ENCODE results near the gene NRF1.
A peak's percentile ranks its signal among the peaks of the same experiment; 100 is the strongest.
"Not testable (repeated sequence)": the region's sequence is repeated elsewhere in the genome, so short reads cannot be mapped to it uniquely, and the experiment has no call there.

Gene NRF1

GRCh38 chr7:129607471-129608120, 3.9 kb upstream of the NRF1 start:
- no peak for DNase-seq

GRCh38 chr7:129609666-129610065, 1.9 kb upstream of the NRF1 start:
- DNase-seq: no peak

GRCh38 chr7:129610709-129611245, 743 bp upstream of the NRF1 start:
- no peak for DNase-seq

GRCh38 chr7:129612112-129613015, 844 bp downstream of the NRF1 start:
- DNase-seq: peak in 1 of 2 experiments; percentile 6

- DNase-seq: no peak
Observed at GRCh38 chr7:129613016-129613337, 1.5 kb downstream of the NRF1 start.

GRCh38 chr7:129615018-129615417, 3.5 kb downstream of the NRF1 start:
- DNase-seq: no peak

GRCh38 chr7:129616530-129616929, 5.0 kb downstream of the NRF1 start:
- no peak for DNase-seq

GRCh38 chr7:129617178-129617577, 5.7 kb downstream of the NRF1 start:
- no peak for DNase-seq

DNA sequence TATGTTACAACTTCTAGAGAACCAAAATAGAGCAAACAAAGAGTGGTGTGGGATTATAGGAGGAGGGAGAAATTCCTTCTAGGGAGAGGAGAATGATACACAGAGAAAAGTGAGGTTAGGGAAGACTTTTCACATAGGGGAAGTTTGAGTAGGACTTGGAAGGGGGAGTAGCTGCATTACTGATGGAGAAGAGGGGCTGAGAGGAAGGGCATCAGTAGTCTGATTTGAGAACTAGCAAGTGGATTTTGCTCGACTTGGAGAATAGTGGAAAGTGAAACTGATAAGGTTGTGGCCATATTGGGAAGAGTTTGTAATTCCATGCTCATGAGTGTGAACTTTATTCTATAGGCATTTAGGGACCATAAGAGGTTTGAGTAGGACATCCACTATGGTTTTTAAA, 6.1 kb downstream of the NRF1 start:
- DNase-seq: no peak

GRCh38 chr7:129626896-129627295, 15.4 kb downstream of the NRF1 start:
- DNase-seq: no peak

- DNase-seq: no peak
Observed at GRCh38 chr7:129630341-129630740, 18.8 kb downstream of the NRF1 start.

GRCh38 chr7:129634361-129635034, 23.0 kb downstream of the NRF1 start:
- no peak for DNase-seq

DNA sequence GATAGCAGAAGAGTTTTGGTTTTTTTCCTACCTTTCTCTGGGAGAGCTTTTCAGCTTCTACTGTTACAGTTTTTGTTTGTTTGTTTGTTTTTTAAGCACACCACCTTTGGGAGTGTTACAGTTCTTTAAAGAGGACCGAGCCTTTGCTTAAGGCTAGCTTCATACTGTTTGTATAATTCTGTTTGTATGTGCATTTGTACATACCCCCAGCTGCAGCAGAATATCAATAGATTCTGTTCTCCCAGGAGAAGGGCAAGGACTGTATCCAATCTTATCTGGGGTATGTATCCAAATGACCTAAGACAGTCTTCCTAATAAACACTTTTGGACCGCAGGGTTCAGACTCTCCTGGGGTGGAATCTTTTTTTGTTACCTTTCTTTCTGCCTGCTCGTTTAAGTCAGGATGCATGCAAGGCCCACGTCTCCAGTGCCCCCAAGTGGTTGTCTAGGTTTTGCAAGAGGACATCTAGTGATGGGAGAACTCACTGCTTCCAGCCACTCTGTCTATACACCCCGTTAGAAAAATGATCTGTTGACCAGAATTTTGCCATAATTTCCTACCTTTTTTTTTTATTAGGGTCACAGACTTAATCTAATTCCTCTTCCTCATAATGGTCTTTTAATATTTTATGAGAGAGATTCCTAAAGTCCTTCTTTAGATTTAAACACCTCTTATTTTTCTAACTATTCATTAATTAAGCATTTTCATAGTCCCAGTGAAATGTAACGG, 23.9 kb downstream of the NRF1 start:
- DNase-seq: peak in 1 of 2 experiments; percentile 18

DNA sequence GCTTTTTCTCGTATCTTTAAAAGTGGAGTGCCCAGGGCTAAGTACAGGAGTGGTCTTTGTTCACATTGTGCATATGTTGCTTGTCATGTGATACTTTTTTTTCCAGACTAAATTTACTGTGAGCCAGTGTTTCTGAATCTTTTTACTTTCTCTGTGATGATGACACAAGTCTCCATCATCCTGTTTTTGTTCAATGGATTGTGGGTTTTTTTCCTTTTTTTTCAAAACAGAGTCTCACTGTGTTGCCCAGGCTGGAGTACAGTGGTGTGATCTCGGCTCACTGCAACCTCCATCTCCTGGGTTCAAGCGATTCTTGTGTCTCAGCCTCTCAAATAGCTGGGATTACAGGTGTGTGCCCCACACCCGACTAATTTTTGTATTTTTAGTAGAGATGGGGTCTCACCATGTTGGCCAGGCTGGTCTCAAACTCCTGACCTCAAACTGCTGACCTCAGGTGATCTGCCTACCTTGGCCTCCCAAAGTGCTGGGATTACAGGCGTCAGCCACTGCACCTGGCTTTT, 24.6 kb downstream of the NRF1 start:
- not testable (repeated sequence) for DNase-seq

DNA sequence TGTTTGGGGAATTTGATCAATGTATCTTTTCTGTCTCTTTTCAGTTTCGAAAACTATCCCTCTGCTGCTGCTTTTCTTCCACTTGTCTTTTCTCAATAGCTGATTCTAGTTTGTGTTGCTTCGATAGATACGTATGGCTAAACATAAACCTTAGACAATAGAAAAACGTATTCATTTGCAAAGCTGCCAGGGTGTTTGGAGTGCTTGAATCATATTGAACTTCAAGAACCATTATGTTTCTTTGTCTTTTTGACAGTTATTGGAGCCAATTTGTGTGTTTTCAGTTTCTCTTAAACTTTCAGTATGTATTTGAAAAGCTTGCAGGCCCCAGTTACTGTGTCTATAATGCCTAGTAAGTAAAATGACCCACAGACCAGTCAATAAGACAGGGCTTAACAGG, 25.1 kb downstream of the NRF1 start:
- no peak for DNase-seq

GRCh38 chr7:129640400-129640799, 28.9 kb downstream of the NRF1 start:
- DNase-seq: no peak

GRCh38 chr7:129642871-129643549, 31.5 kb downstream of the NRF1 start:
- DNase-seq: no peak

GRCh38 chr7:129643550-129644170, 32.1 kb downstream of the NRF1 start:
- no peak for DNase-seq

GRCh38 chr7:129644634-129645230, 33.2 kb downstream of the NRF1 start:
- DNase-seq: no peak

DNA sequence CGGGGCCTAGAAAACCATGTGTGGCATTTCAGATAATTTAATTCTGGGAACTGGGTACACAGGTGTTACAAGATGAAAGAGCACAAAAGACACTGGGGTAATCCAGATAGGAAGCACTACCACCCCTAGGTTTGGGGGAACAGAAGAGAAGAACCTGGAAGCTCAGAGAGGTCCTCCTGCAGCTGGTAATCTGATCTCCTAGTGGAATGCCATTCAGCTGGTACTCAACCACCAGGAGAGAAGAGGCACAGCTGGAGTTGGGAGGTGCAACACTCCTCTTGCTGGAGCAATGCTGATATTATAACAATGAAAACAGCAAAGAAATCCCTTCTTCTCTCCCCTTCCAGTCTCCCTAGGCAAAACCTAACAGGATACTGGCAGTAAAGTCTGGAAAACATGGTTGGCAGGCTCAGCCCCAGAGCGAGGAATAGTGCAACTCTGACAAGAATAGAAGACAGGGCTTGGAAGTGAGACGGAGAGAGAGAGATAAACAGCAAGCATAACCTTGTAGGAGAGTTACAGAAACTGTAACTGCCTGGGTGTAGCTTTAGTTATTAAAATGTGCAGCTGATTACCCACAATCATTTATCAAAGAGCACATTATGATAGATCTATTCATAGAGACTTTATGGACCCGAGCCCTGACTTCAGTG, 35.0 kb downstream of the NRF1 start:
- DNase-seq: no peak

Measured in NCI-H187 (cell line).